Activated CD8-positive, alpha-beta memory T cell treated with anti-CD3 and anti-CD28 coated beads for 36 hours (primary cell): ENCODE data around the gene ADAMTS20. TPM values are rescaled to one million over a fixed set of nuclear protein-coding genes. Genes with fewer than 3 reads are reported as not detected.

Source experiments
- CTCF ChIA-PET: fragments of 350-600 bp; sonication (Branson Sonifier 250); formaldehyde crosslinking; loops from one replicate; lab custom pipeline; 2021; ENCODE audit warnings: antibody characterized with exemption; lab: Charles Lee
- POLR2A ChIA-PET: fragments of 350-600 bp; sonication (Branson Sonifier 250); formaldehyde crosslinking; loops from one replicate; lab custom pipeline; 2021; ENCODE audit warnings: antibody characterized with exemption; lab: Charles Lee
- total RNA-seq, 2 experiments: library from RNA; stranded (reverse); gene quantifications; one replicate each; pipeline ENCODE4 v1.2.3, GENCODE V29; 2021

The ADAMTS20 gene
- total RNA-seq, 2 experiments from 2014 or later = not detected

GRCh38 chr12:43501703-43502102, 50.3 kb downstream of the ADAMTS20 start:
- ChIA-PET CTCF (no interaction called here), POLR2A (no interaction called here)

DNA sequence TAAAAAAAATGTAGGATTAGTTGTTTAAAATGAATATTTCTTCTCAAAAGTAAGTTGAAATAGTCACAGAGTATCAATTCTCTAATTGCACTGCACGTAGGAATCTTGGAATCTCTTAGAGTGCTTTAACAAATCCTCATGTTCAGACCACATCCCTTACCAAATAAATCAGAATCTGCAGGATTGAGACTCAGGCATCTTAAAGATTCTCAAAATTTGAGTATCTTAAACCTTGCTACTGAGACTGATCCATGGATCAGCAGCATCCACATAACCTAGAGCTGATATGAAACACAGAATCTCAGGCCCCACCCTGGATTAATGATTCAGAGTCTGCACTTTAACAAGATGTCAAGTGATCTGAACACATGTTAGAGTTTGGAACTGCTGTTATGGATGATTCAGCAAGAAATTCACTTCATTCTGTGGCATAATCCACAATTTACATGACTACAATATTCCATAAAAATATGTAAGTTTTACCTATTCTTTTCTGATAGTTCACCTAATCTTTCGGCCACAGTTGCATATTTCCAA, 58.7 kb downstream of the ADAMTS20 start:
- ChIA-PET CTCF (no interaction called here), POLR2A (no interaction called here)

- CTCF ChIA-PET = no interaction called here
- POLR2A ChIA-PET = no interaction called here
These were observed 69.5 kb downstream of the ADAMTS20 start for GRCh38 chr12:43482311-43483085.

DNA sequence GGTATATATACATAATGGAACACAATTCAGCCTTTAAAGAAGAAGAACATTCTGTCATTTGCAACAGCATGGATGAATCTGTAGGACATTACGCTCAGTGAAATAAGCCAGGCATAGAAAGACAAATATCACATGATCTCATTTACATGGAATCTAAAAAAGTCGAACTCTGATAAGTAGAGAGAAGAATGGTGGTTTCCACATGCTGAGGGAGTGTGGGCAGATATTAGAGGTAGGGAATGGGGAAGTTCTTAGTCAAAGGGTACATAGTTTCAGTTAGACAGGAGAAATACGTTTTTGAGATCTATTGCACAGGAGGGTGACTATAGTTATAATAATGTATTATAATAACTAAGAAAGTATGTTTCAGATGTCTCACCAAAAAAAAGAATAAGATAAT, 71.4 kb downstream of the ADAMTS20 start:
- POLR2A ChIA-PET = no interaction called here
- CTCF ChIA-PET = no interaction called here

DNA sequence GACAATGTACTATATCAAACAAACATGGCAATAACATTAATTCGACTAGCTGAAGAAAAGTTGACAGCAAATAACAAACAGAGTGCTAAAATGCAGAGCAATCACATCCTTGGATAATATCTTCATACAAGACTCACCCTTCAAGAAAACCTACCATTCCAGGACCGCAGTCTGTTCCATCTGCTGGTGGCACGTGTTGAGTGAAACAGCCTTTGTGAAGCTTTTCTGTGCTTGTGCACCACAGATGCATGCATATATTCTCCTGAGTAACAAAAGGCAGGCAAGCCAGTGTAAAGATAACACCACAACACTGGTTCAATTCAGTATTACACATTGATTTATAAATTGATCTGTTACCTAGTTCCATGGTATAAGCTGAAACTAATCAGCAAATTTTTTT, 89.3 kb downstream of the ADAMTS20 start:
- CTCF ChIA-PET = no interaction called here
- POLR2A ChIA-PET = no interaction called here

- CTCF ChIA-PET = no interaction called here
- POLR2A ChIA-PET = no interaction called here
These were observed 89.9 kb downstream of the ADAMTS20 start for GRCh38 chr12:43462080-43462479.

DNA sequence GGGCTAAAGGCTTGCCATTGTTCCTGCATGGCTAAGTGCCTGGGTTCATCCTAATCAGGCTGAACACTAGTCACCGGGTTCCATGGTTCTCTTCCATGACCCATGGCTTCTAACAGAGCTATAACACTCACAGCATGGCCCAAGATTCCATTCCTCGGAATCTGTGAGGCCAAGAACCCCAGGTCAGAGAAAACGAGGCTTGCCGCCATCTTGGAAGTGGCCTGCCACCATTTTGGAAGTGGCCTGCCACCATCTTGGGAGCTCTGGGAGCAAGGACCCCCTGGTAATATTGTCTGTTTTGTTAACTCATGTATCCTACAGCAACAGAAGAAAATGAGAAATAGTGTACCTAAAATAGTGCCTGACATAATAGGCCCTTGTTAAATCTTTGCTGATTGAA, 92.7 kb downstream of the ADAMTS20 start:
- POLR2A ChIA-PET = no interaction called here
- CTCF ChIA-PET = no interaction called here

GRCh38 chr12:43453761-43454160, 98.2 kb downstream of the ADAMTS20 start:
- ChIA-PET CTCF (no interaction called here), POLR2A (no interaction called here)

DNA sequence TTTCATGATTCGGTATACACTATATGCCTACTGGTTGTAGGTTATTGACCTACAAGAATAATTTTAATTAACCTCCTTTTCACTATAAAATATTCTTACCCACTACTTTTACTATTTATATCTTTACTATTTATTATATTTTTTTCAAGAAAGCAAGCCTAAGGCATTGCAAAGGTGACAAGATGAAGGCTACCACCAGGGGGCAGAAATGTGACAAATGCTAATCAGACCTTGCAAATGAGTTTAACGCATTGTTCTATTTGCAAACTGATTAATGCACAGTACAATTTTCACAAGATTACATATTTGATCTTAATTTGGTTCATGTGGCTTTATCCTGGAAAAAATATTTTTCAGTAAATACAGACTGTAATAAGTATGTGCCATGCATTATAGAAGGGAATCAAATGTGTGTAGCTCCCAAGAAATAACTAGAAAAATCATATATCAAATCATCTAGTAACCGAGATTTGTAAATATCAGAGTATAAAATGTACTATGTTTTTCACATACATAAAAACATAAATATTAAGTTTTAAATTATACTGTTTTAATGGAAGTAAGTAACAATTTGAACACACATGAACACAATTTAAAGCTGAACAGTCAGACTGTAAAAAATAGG, 107.0 kb downstream of the ADAMTS20 start:
- CTCF ChIA-PET = interaction anchor here (0.6 to 1.8 kb wide), 3 partner anchors 11 to 438 kb away, joined by 5 to 7 read pairs (median 5); no protein-coding TSS in a partner anchor
- POLR2A ChIA-PET = no interaction called here

GRCh38 chr12:43436597-43436996, 115.4 kb downstream of the ADAMTS20 start:
- CTCF ChIA-PET = no interaction called here
- POLR2A ChIA-PET = no interaction called here

GRCh38 chr12:43434614-43435013, 117.4 kb downstream of the ADAMTS20 start:
- CTCF ChIA-PET = interaction anchor here (1.3 kb wide), 1 partner anchor 11 kb away, joined by 5 read pairs; no protein-coding TSS in a partner anchor
- POLR2A ChIA-PET = no interaction called here

GRCh38 chr12:43428088-43428600, 123.9 kb downstream of the ADAMTS20 start:
- POLR2A ChIA-PET = no interaction called here
- CTCF ChIA-PET = no interaction called here

DNA sequence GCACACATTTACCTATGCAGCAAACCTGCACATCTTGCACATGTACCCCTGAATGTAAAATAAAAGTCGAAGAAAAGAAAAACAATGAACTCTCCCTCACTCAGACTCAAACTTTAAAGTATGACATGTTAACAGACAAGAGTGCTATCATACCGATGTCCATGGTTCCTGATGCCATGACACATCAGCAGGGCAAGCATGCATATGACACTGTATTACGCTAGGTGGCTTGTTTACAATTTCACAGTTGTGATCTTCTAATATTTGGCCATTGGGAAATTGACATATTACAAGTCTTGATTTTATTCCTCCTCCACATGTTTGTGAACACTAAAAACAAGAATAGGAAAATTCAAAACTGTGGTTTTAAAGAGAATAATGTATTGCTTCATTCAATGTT, 126.6 kb downstream of the ADAMTS20 start:
- POLR2A ChIA-PET = no interaction called here
- CTCF ChIA-PET = no interaction called here

GRCh38 chr12:43416981-43417380, 135.0 kb downstream of the ADAMTS20 start:
- ChIA-PET POLR2A (no interaction called here), CTCF (no interaction called here)

- POLR2A ChIA-PET = no interaction called here
- CTCF ChIA-PET = no interaction called here
These were observed 144.0 kb downstream of the ADAMTS20 start for GRCh38 chr12:43407816-43408645.

DNA sequence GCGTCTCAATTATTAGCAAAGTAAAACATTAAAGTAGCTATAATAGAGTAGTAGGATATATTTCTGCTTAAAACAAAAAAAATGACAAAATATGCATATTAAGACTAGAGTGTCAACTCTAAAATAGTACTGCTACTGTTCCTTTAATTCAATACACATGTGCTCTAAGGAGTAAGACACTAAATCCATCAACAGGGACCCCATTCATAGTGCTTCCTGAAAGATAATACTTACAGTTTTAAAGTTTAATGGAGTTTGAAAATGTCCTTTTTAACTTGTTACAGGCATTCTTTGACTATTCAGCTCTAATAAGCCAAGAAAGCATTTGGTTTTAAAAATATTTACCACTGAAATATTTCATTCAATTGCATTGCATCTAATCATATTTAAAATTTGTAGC, 145.2 kb downstream of the ADAMTS20 start:
- POLR2A ChIA-PET = no interaction called here
- CTCF ChIA-PET = no interaction called here

DNA sequence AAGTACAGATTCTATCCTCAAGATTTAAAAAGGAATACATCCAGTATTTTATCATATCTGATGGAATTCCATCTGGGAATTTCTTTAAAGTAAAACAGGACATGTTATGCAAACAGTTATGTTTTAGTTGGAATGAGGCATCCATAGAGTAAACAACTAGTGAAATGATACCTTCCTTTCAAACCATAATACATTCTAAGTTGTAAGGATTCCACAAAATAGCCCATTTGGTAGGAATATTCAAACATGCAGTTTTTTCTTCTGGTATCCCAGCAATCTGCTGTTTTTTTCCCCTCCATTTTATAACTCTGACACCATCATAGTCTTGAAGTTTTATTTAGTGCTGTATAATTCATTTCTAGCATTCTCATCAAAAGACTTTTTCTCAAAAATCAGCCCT, 149.6 kb downstream of the ADAMTS20 start:
- ChIA-PET CTCF (no interaction called here), POLR2A (no interaction called here)

DNA sequence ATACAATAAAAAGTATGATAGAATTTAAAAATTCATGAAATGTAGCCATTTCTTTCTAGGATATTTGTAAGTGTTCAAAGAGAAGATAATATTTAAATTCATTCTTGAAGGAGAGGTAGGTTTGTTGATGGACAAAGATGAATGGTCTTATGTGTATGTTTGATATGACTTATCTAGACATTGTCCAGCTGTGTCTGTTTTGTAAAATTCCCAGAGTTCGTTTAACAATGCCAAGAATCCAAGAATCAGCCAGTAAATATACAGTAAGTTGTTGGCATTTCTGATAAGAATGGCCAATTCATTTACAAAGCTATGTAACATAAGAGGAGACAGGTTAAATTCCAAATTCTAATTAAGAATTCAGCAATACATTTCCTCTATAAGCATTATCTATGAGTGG, 150.9 kb downstream of the ADAMTS20 start:
- POLR2A ChIA-PET = no interaction called here
- CTCF ChIA-PET = no interaction called here

- CTCF ChIA-PET = no interaction called here
- POLR2A ChIA-PET = no interaction called here
These were observed 155.3 kb downstream of the ADAMTS20 start for GRCh38 chr12:43396671-43397070.

DNA sequence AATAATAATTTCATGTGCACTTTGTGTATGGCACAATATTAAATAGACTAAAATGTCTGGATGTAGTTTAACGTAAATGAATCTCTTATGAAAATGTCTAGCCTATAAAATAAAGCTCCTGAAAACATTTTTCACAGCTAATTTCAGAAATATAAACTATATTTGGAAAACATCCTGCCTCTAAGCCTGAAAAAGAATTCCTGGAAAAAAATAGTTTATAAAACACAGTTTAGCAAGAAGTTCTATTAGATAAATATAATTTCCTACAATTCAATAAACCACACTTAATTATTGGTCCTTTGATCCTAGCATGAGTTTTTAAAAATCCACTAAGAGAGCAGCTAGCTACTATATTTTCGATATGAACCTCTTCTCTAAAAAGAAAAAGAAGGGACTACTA, 159.9 kb downstream of the ADAMTS20 start:
- ChIA-PET CTCF (no interaction called here), POLR2A (no interaction called here)
